SK-N-MC (cell line): ENCODE results near the gene HS3ST4.

Experiments
- EZH2 ChIP-seq: fragments of 200-600 bp; sonication (generic); IDR thresholded peaks from one replicate; pipeline ENCODE4 v1.6.1; 2017; ENCODE audit warnings: antibody characterized with exemption
- FOXP2 ChIP-seq: optimal IDR thresholded peaks from 2 replicates; pipeline ENCODE3; 2011; ENCODE audit warnings: mild to moderate bottlenecking, moderate library complexity; ENCODE audit not compliant: insufficient read depth; ENCODE audit errors: extremely low read length, control extremely low read depth
- POLR2AphosphoS5 ChIP-seq: IDR thresholded peaks from 2 replicates; pipeline ENCODE4 v1.6.1; 2012; ENCODE audit warnings: mild to moderate bottlenecking, low read depth, low read length, borderline replicate concordance

DNA sequence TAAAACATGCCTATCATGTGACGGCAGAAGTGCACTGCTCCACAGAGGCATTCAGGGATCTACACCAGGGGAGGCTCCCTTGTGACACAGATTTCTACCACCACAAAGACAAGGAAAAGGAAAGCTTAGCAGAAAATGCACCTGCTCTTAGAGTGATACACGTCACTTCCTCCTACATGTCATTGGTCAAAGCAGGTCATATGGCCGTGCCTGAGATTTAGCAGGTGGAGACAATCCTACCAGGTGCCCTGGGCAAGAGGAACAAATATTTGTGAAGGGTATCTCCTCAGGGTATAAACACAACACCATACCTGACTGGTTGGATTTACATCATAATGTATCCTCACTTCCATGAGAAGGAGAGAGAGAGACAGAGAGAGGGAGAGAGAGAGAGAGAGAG is 362.1 kb downstream of the HS3ST4 start:
- TF ChIP-seq POLR2AphosphoS5 (no peak), EZH2 (no peak), FOXP2 (no peak)
